Measurements from ENCODE around the gene TAS1R1.

GRCh38 chr1:6531996-6532395 is 23.1 kb upstream of the TAS1R1 start:
- TF ChIP-seq CTCF (IDR thresholded peaks at IDR 0.05), result no peak
- no peak for TF ChIP-seq POLR2A (IDR thresholded peaks at IDR 0.05)
